GM23338 (cell line): ENCODE data around the gene CST3. TPM values are rescaled to one million over a fixed set of nuclear protein-coding genes. Genes with fewer than 3 reads are reported as not detected.

Experiments used
- ATAC-seq: fragments of 200-7000 bp; cut with Tn5 transposase; 3 replicates; pipeline ENCODE4 v1.9.1; 2020
- DNase-seq: peaks from one replicate; pipeline ENCODE4 v3.0.0-alpha.2; 2015; ENCODE audit warnings: low spot score
- H2AFZ ChIP-seq: fragments of 200-600 bp; sonication (generic); 2 replicates; pipeline ENCODE4 v1.8.0; 2016; ENCODE audit warnings: antibody characterized with exemption, mild to moderate bottlenecking, moderate library complexity
- H3F3A ChIP-seq: fragments of 200-600 bp; sonication (generic); replicated peaks from 2 replicates; pipeline ENCODE4 v1.8.0; 2017; ENCODE audit warnings: antibody characterized with exemption, mixed run types, low read depth
- H3K27ac ChIP-seq: fragments of 200-600 bp; sonication (generic); 2 replicates; pipeline ENCODE4 v1.6.1; 2016; ENCODE audit warnings: low read depth
- H3K27me3 ChIP-seq: fragments of 200-600 bp; sonication (generic); 2 replicates; pipeline ENCODE4 v1.8.0; 2016; ENCODE audit warnings: mild to moderate bottlenecking, mixed run types, moderate library complexity; ENCODE audit not compliant: insufficient read depth
- H3K36me3 ChIP-seq: fragments of 200-600 bp; sonication (generic); 2 replicates; pipeline ENCODE4 v1.8.0; 2016; ENCODE audit warnings: mild to moderate bottlenecking; ENCODE audit not compliant: insufficient read depth
- H3K4me1 ChIP-seq: fragments of 200-600 bp; sonication (generic); 2 replicates; pipeline ENCODE4 v1.8.0; 2016; ENCODE audit warnings: mild to moderate bottlenecking, moderate library complexity; ENCODE audit not compliant: insufficient read depth
- H3K4me2 ChIP-seq: fragments of 200-600 bp; sonication (generic); 2 replicates; pipeline ENCODE4 v1.7.1; 2017; ENCODE audit warnings: mixed run types
- H3K4me3 ChIP-seq: fragments of 200-600 bp; sonication (generic); 2 replicates; pipeline ENCODE4 v1.6.1; 2016; ENCODE audit warnings: mixed run types
- H3K79me2 ChIP-seq: fragments of 200-600 bp; sonication (generic); replicated peaks from 2 replicates; pipeline ENCODE4 v1.8.0; 2017; ENCODE audit warnings: mild to moderate bottlenecking; ENCODE audit not compliant: insufficient read depth
- H3K9me2 ChIP-seq: fragments of 200-600 bp; sonication (generic); 2 replicates; pipeline ENCODE4 v1.8.0; 2017; ENCODE audit not compliant: insufficient read depth
- H4K20me1 ChIP-seq: fragments of 200-600 bp; sonication (generic); replicated peaks from 2 replicates; pipeline ENCODE4 v1.8.0; 2017; ENCODE audit warnings: mild to moderate bottlenecking; ENCODE audit not compliant: insufficient read depth
- H3K27ac Mint-ChIP-seq: 2 replicates; pipeline ENCODE4 v1.8.0; 2020; ENCODE audit warnings: inconsistent platforms, mild to moderate bottlenecking, moderate library complexity, mixed read lengths
- H3K27me3 Mint-ChIP-seq: 3 replicates; pipeline ENCODE4 v1.8.0; 2022; ENCODE audit warnings: low read depth, mild to moderate bottlenecking, moderate library complexity, mixed read lengths, inconsistent platforms; ENCODE audit not compliant: insufficient read depth, poor library complexity
- H3K36me3 Mint-ChIP-seq: 3 replicates; pipeline ENCODE4 v1.8.0; 2021; ENCODE audit warnings: low read depth, mild to moderate bottlenecking, inconsistent platforms, moderate library complexity, mixed read lengths
- H3K4me1 Mint-ChIP-seq: 3 replicates; pipeline ENCODE4 v1.8.0; 2020; ENCODE audit warnings: mild to moderate bottlenecking, inconsistent platforms, mixed read lengths
- H3K4me3 Mint-ChIP-seq: 3 replicates; pipeline ENCODE4 v1.8.0; 2021; ENCODE audit warnings: moderate library complexity, mild to moderate bottlenecking, inconsistent platforms, mixed read lengths
- H3K9me3 Mint-ChIP-seq: 3 replicates; pipeline ENCODE4 v1.8.0; 2020; ENCODE audit warnings: moderate library complexity, mild to moderate bottlenecking, inconsistent platforms, mixed read lengths
- CREB1 ChIP-seq: fragments of 250-450 bp; sonication (Bioruptor Pico); IDR thresholded peaks from 2 replicates; pipeline ENCODE4 v1.5.0; 2020; ENCODE audit warnings: low read depth, mild to moderate bottlenecking, moderate library complexity
- CTCF ChIP-seq, 2 experiments: fragments of 200-600 bp in 1 of 2; sonication (generic) in 1 of 2; conservative IDR thresholded peaks; 2 replicates each; pipeline versions ENCODE4 v1.5.1 to v1.6.1; 2016 to 2017; ENCODE audit warnings: antibody characterized with exemption in 2 of 2, low read depth in 2 of 2, mild to moderate bottlenecking in 2 of 2, moderate library complexity in 1 of 2
- EZH2 ChIP-seq: fragments of 200-600 bp; sonication (generic); IDR thresholded peaks from one replicate; pipeline ENCODE4 v1.8.0; 2017; ENCODE audit warnings: antibody characterized with exemption, mild to moderate bottlenecking, low read depth; ENCODE audit not compliant: unreplicated experiment
- JUNB ChIP-seq: IDR thresholded peaks from one replicate; pipeline ENCODE4 v1.6.1; 2016; ENCODE audit warnings: antibody characterized with exemption; ENCODE audit not compliant: unreplicated experiment
- NANOG ChIP-seq: IDR thresholded peaks from 2 replicates; pipeline ENCODE4 v1.6.1; 2016; ENCODE audit warnings: antibody characterized with exemption, borderline replicate concordance
- REST ChIP-seq: IDR thresholded peaks from one replicate; pipeline ENCODE4 v1.6.1; 2018; ENCODE audit warnings: antibody characterized with exemption; ENCODE audit not compliant: unreplicated experiment
- ZNF114 ChIP-seq: fragments of 250-450 bp; sonication (Bioruptor Pico); IDR thresholded peaks from 2 replicates; pipeline ENCODE4 v1.5.0; 2020; ENCODE audit warnings: mild to moderate bottlenecking, moderate library complexity
- ZNF331 ChIP-seq: fragments of 250-450 bp; sonication (Bioruptor Pico); IDR thresholded peaks from 2 replicates; pipeline ENCODE4 v1.5.0; 2020; ENCODE audit warnings: low read depth, mild to moderate bottlenecking, moderate library complexity
- polyA plus RNA-seq: library from polyadenylated mRNA; unstranded; fragments of >200 nt; fragmentation: Nextera tagmentation; extraction: Ambion mirVana; gene quantifications from 2 replicates; pipeline ENCODE4 v1.2.1, GENCODE V29; 2016
- total RNA-seq: library from RNA; depleted of rRNA; stranded (reverse); fragments of >200 nt; shearing (Covaris generic); gene quantifications from 2 replicates; pipeline ENCODE4 v1.2.3, GENCODE V29; 2014
- TF ChIP-seq, protein P1 (sequence below): fragments of 250-450 bp; sonication (Bioruptor Pico); IDR thresholded peaks from 2 replicates; pipeline ENCODE4 v1.5.0; 2020; ENCODE audit warnings: mild to moderate bottlenecking, moderate library complexity

The CST3 gene
- total and polyA plus RNA-seq, 2 experiments from 2014 or later = 51.8 to 71.5 TPM

- no peaks in the 10 kb centered on the region for H3K36me3 ChIP-seq
- DNase-seq = no peak
- TF ChIP-seq ZNF114 (CRISPR knock-in tag) (no peak), ZNF331 (CRISPR knock-in tag) (no peak), CREB1 (no peak), NANOG (no peak), REST (no peak), JUNB (no peak)
- H3K4me3 Mint-ChIP-seq = no peak overlapping the region
- no peaks in the 10 kb centered on the region for H3K4me1 ChIP-seq
- H3F3A ChIP-seq = no peaks in the 10 kb centered on the region
- H3K27me3 Mint-ChIP-seq = peaks cover 7% of the 10 kb centered on the region
- ATAC-seq = no peak
- H3K27ac Mint-ChIP-seq = no peak overlapping the region
- H3K9me3 Mint-ChIP-seq = no peaks in the 10 kb centered on the region
- H3K79me2 ChIP-seq = no peaks in the 10 kb centered on the region
- H3K36me3 Mint-ChIP-seq = no peaks in the 10 kb centered on the region
- H3K27me3 ChIP-seq = no peaks in the 10 kb centered on the region
- no peaks in the 10 kb centered on the region; the same call in 2 of the 3 replicates for H3K4me1 Mint-ChIP-seq
- no peak overlapping the region for H3K27ac ChIP-seq
- H3K4me2 ChIP-seq = no peak overlapping the region
- H3K9me2 ChIP-seq = no peaks in the 10 kb centered on the region
- no peak overlapping the region for H3K4me3 ChIP-seq
- no peaks in the 10 kb centered on the region for H4K20me1 ChIP-seq
- no peak overlapping the region for H2AFZ ChIP-seq
These were observed 46.5 kb upstream of the CST3 start for GRCh38 chr20:23684261-23684660.

DNA sequence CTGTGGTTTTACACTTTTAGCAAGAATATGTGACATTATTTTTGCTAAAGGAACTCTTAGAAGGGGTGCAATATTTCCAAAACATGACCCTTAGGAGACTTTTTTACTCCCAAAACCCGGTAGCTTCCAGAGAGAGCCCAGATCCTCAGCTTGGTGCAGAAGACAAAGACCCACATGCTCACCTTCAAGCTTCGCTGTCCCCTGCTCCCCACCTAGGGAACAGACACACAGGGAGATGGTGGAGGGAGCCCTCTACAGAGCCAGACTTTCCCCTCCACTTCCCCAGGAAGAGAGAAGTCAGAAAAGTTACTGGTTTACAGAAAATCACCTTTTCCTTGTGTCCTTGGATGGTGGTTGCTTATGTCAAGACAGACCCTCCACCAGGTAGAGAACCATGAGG is 46.1 kb upstream of the CST3 start:
- ATAC-seq = no peak
- H3K4me3 ChIP-seq = no peak overlapping the region
- H4K20me1 ChIP-seq = no peaks in the 10 kb centered on the region
- H2AFZ ChIP-seq = no peak overlapping the region
- H3K27ac ChIP-seq = no peak overlapping the region
- Mint-ChIP-seq H3K4me3 (no peak overlapping the region), H3K36me3 (no peaks in the 10 kb centered on the region), H3K27ac (no peak overlapping the region), H3K4me1 (no peaks in the 10 kb centered on the region; the same call in 2 of the 3 replicates), H3K9me3 (no peaks in the 10 kb centered on the region), H3K27me3 (peaks cover 7% of the 10 kb centered on the region)
- H3K9me2 ChIP-seq = no peaks in the 10 kb centered on the region
- no peaks in the 10 kb centered on the region for H3K4me1 ChIP-seq
- DNase-seq = no peak
- no peaks in the 10 kb centered on the region for H3K27me3 ChIP-seq
- no peaks in the 10 kb centered on the region for H3F3A ChIP-seq
- H3K36me3 ChIP-seq = no peaks in the 10 kb centered on the region
- H3K4me2 ChIP-seq = no peak overlapping the region
- H3K79me2 ChIP-seq = no peaks in the 10 kb centered on the region
- no peak for TF ChIP-seq JUNB
- TF ChIP-seq ZNF331 (CRISPR knock-in tag) = no peak
- TF ChIP-seq CTCF (conservative IDR thresholded peaks at IDR 0.05; ENCODE audit: low read depth in 2 of 2) = no peak
- no peak for TF ChIP-seq EZH2
- TF ChIP-seq, protein P1, sequence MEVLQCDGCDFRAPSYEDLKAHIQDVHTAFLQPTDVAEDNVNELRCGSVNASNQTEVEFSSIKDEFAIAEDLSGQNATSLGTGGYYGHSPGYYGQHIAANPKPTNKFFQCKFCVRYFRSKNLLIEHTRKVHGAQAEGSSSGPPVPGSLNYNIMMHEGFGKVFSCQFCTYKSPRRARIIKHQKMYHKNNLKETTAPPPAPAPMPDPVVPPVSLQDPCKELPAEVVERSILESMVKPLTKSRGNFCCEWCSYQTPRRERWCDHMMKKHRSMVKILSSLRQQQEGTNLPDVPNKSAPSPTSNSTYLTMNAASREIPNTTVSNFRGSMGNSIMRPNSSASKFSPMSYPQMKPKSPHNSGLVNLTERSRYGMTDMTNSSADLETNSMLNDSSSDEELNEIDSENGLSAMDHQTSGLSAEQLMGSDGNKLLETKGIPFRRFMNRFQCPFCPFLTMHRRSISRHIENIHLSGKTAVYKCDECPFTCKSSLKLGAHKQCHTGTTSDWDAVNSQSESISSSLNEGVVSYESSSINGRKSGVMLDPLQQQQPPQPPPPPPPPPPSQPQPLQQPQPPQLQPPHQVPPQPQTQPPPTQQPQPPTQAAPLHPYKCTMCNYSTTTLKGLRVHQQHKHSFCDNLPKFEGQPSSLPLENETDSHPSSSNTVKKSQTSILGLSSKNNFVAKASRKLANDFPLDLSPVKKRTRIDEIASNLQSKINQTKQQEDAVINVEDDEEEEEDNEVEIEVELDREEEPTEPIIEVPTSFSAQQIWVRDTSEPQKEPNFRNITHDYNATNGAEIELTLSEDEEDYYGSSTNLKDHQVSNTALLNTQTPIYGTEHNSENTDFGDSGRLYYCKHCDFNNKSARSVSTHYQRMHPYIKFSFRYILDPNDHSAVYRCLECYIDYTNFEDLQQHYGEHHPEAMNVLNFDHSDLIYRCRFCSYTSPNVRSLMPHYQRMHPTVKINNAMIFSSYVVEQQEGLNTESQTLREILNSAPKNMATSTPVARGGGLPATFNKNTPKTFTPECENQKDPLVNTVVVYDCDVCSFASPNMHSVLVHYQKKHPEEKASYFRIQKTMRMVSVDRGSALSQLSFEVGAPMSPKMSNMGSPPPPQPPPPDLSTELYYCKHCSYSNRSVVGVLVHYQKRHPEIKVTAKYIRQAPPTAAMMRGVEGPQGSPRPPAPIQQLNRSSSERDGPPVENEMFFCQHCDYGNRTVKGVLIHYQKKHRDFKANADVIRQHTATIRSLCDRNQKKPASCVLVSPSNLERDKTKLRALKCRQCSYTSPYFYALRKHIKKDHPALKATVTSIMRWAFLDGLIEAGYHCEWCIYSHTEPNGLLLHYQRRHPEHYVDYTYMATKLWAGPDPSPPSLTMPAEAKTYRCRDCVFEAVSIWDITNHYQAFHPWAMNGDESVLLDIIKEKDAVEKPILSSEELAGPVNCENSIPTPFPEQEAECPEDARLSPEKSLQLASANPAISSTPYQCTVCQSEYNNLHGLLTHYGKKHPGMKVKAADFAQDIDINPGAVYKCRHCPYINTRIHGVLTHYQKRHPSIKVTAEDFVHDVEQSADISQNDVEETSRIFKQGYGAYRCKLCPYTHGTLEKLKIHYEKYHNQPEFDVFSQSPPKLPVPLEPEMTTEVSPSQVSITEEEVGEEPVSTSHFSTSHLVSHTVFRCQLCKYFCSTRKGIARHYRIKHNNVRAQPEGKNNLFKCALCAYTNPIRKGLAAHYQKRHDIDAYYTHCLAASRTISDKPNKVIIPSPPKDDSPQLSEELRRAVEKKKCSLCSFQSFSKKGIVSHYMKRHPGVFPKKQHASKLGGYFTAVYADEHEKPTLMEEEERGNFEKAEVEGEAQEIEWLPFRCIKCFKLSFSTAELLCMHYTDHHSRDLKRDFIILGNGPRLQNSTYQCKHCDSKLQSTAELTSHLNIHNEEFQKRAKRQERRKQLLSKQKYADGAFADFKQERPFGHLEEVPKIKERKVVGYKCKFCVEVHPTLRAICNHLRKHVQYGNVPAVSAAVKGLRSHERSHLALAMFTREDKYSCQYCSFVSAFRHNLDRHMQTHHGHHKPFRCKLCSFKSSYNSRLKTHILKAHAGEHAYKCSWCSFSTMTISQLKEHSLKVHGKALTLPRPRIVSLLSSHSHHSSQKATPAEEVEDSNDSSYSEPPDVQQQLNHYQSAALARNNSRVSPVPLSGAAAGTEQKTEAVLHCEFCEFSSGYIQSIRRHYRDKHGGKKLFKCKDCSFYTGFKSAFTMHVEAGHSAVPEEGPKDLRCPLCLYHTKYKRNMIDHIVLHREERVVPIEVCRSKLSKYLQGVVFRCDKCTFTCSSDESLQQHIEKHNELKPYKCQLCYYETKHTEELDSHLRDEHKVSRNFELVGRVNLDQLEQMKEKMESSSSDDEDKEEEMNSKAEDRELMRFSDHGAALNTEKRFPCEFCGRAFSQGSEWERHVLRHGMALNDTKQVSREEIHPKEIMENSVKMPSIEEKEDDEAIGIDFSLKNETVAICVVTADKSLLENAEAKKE (CRISPR knock-in tag) = no peak
- TF ChIP-seq CREB1 = no peak
- no peak for TF ChIP-seq NANOG
- TF ChIP-seq ZNF114 (CRISPR knock-in tag) = no peak
